Medulla oblongata (tissue), 1 donor: ENCODE measurements around the gene RERE.
A peak's percentile ranks its signal among the peaks of the same experiment; 100 is the strongest.

ENCODE experiments used
- DNase-seq: peaks from one replicate; pipeline ENCODE4 v3.0.0-alpha.2; 2015; ENCODE audit errors: extremely low spot score

Gene RERE

DNA sequence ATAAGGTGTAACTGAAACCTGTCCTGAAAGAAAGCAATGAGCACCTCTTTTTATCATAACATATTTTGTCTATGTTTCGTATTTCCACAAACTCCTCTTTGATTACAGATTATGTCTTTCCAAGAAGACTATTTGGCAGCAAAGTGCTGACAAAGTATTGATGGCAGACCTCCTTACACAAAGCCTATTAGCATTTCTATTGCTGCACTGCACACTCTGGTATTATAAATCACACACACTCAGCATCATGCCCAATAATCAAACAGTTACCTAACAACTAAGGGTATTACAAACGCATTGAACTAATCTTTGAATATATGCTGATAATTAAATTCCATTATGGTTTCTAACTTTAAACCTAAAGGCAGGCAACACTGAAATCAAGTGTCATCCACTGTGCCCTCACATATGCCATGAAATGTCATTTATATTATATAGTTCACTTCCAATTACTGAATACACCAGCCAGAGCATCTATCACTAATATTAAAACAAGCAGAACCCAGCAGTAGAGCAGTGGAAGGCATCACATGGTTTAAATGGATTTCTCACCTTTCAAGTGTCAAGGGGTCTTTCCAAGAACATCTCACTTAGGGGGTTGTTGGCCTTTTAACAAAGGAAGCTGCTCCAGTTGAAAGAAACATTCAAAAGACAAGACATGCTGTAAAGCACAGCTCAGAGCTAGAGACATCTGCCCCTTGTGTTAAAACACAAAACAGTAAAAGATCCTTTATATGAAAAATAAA, 239.1 kb downstream of the RERE start:
- DNase-seq: no peak

DNA sequence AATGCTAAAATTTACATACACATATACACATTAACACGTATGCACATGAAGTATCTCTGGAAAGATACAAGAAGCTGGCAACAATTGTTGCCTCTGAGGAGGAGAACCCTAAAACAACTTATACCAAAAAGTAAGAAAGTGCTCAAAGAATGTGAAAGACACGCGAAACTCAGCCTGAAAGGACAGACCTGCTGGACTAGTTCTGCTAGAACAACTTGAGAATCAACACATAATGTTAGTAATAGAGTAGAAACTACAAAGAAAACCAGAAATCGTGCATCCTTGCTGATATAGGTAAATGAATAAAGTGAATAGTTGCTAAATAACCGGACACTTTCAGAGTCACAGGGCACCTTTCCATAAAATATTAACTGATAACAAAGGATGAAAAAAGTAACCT, 242.5 kb downstream of the RERE start:
- DNase-seq: no peak

DNA sequence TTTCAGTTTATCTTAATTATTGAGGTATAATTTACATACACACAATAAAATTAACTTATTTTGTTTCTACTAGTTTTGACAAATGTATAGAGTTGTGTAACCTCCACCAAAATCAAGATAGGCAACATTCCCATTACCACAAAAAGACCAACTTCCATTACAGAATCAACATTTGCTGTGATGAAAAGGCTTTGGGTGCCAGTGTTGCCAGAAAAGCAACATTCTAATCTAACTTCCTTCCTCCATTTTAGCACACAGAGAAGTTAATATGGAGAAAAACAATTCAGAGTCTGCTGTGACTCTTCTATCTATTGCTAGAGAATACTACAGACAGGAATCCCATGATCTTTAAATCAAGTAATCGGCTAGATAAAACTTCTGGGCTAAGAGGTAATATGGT, 245.3 kb downstream of the RERE start:
- no peak for DNase-seq

DNA sequence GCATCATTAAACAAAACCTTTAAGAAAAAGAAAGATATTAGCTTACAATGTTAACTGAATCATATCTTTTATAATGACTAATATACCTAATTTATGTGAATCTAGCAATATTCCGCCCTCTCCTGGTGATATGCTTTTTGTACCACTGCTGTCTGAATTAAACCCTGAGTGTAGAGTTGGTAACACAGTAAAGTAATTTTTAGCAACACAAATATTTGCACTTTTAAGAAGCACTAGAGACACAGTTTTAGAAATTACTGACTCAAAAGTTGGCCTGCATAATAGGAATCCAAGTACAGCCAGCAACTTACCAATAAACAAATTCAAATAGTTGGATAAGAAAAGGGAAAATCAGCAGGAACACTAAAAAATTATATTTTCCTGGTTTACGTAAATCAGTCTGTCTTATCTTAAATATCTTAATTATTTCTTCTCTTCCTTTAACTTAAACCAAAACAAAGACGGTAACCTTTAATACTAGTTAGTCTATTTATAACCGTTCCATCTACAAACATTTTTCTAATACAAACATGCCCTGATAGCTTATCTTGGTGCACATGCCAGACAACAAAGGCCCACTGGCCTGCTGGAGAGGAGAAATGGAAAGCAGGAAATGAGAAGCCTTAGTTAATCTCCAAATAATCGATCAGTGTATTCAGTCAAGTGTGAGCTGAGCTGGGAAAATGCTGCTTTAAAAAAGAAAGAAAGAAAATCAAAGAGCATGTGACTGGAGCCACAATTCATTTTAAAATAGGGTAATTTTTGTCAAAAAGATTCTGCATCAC, 246.0 kb downstream of the RERE start:
- no peak for DNase-seq

DNA sequence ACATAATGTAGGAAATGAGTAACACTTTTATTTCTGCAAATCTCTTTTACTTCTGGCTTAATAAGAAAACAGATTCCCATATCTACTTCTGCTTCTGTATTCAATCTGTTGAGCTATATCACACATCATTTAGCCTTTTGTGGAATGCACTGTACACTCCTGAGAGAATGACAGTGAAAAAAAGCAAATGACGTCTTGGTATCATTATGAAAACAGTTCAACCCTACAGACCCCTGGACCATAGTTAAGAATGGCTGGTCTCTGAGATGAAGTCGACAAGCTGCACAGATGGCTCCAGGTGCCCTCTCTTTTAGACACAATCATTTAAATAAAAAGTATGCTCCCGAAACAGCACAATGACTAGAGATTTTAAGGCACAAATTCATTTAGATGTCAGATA, 247.0 kb downstream of the RERE start:
- no peak for DNase-seq

DNA sequence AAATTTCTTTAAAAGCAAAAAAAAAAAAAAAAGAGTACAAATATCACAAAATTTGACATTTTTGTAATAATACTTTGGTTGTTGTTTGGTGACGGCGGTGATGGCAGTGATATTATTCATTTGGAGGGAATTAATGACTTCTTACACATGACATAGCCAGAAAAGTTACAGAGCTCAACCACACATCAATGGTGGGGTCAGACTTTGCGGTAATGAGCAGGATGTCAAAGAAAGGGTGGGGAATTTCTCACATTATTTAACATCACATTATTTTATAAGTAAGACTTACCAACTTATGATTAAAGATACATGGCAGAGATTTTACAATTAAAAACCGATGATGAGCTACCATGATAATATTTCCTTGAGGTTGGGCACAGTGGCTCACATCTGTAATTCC, 248.2 kb downstream of the RERE start:
- DNase-seq: no peak

DNA sequence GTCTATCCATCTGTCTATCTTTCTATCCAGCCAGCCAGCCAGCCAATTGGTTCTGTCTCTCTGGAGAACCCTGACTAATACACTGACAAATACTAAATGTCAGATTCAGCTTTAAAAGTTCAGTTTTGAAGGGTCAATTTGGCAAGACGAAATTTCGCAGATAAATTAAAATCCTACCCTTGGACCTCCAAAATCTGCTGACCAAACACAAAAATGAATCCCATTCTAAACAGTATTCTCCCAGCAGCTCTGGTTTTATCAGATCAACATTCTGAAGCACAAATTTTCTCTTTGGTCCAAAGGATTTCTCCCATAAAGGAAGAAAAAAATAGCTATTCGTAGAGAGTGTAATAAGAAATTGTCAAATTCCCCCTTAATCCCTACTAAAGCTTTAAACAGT, 248.6 kb downstream of the RERE start:
- no peak for DNase-seq

DNA sequence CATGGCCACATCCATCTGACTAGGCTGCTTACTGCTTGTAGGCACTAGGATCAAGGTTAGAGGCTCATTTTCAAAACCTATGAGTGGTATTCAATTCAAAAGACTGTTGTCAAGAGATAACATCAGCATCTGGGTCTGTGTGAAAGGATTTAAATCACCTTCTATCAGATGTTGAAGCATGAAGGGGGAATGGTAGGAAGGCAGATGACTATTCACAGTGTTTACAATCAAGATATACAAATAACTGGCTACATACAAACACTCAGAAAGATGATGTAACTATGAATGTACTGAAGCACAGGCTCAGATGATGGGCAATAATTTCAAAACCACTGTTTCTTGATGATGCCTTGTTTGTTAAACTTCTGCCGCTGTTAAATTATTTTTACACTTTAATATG, 250.3 kb downstream of the RERE start:
- no peak for DNase-seq

DNA sequence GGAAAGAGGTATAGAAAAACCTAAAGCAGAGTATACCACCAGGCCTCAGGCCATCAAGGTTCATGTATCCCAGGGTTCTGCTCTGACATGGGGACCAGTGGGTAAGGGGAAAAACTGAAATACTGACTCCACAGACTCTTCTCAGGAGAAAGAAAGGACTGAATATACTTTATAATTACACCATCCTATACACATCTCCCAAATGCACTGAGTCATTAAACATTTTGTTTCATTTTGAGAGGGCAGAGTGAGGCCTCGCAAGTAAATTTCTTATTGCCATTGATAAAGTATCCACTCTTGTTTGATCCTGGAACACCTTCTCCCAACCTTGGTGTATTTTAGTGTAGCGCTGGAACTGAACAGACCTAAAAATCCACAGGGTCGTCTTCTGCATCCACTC, 251.6 kb downstream of the RERE start:
- no peak for DNase-seq

DNA sequence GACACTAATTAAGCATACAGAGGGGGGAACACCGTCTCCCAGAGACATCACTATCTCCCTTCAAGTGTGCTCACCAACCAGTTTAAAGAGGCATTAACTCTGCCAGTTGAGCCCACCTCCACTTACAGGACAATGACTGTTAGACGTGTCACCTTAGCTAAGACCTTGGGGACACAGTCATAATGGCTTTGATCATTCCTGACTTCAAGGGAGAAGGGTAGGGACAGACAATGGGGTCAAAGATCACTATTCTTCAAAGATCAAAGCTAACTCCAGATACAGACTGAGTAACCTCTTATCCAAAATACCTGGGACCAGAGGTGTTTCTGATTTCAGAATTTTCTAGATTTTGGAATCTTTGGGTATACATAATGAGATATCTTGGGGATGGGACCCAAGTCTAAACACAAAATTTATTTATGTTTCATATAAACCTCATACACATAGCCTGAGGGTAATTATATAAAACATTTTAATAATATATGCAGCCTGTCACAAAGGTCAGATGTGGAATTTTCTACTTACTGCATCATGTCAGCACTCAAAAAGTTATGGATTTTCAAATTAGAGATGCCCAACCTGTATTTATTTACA, 253.4 kb downstream of the RERE start:
- no peak for DNase-seq

DNA sequence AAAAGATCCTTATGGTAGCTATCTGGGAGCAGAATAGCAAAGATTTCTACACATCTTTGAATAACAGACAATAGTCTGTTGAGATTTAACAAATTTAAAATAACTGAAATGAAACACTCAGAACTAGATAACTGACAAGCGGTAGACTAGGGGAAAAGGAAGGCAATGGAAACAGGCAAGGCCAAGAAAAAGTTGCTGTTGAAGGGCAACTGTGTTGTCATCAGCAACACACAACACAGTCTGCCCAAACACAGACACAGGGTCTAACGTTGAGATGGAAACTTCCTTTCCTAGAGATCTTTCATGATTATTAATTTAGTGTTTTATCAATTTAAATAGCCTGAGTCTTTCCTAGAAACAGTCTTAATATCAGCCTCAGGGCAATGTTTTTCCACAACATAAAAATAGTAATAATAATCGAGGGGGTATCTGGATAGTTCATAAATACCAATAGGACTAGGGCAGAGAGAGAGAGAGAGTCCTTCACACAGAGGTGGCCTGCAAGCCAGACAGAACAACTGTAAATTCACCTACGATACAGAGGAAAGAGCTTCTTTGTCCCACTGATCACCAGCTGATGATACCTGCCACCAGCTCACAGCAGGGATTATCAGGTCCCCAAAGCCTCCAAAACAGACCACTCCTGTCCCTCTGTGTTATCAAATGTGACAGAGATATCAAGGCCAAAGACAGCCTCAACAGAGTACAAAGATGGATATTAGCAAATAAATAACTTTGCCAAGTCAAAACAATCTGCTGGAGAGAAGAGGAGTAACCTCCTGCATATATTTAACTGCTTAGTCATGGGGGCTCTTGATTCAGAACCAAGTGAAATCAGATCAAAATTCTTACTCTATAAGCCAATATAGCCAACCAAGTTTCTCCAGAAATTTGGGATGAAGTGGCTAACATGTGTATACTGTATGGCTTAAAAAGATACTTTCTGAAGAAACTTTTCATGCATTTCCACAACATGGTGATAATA, 254.3 kb downstream of the RERE start:
- DNase-seq: no peak

DNA sequence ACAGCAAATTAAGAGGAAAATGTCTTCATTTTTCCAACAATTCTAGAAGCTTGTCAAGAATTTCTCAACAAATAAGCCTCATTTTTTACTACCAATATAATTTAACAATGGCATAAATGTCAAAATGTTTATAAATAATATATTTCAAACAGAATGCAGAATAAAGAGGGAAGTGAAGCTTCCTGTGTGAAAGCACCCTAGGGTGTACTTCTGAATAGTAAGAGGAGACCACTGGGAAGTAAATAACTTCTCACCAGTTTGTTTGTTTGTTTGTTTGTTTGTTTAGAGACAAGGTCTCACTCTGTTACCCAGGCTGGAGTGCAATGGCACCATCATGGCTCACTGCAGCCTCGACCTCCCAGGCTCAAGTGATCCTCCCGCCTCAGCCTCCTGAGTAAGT, 255.2 kb downstream of the RERE start:
- DNase-seq: no peak

DNA sequence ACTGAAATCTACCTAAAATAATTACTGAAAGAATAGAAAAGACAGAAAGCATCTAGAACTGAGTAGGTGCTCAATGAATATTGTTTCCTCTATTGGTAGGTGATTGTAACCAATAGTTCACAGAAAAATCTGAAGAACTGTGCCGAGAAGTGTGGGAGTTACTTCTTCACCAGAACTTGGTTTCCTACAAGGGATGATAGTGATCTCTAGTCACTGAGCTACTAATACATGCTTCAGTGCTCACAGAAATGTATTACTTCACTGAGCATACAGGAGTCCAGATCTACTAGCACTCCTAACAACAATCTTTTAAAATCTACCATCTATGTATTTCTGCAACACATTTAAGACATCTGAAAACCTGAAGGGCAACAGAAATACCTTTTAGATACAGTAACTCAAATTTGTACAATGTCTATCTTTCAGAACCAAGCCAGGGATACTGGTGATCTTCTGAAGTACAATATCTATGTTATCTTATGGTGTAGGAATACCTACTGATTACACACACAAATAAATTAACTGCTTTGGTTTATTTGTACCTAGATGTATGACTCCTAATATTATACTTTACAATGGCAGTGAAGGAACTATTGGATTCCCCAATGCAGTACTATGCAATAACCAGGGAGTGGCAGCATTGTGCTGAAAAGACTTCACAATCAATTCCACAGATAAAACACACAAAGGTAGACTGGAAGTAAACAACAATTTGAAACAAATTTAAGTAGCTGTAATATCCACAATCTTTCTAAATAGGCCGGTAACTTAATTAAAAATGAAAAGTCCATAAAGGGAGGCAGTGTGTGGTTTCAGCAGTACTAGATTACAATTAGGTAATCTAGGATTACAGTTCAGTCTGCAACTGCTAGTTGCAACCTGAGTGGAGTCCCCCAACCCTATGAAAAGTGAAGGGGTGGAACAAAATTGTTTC, 256.6 kb downstream of the RERE start:
- peak; percentile 82 for DNase-seq

DNA sequence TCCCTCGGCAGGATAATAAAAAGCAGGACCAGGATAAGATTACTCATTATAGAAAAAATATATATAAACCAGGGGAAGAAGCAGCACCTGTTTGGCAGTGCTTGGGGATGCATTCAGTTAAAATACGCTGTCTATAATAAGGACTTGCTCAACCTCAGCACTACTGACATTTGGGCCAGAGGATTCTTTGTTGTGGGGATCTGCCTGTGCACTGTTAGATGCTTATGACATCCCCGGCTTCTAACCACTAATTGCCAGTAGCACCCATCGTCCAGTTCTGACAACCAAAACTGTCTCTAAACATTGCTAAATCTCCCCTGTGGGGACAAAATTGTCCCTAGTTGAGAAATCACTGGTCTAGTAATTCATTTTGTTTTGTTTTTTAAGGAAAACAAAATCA, 257.4 kb downstream of the RERE start:
- DNase-seq: no peak

DNA sequence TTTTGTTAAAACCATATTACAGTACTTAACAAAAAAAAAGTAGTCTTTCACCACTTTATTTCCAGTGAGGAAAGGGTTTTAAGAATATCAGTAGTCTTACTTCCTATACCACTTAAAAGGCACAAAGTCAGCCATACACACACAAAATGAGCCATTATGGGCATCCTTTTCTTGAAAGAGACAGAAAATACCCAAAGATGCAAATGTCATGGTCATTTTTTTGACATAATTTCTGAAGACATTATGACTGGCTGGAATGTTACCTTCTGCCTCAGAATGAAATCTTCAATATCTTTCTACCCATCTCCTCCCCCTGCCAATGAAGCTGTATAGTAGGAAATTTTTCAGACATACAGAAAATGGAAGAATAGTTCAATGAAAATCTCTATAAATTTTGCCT, 261.9 kb downstream of the RERE start:
- DNase-seq: no peak

DNA sequence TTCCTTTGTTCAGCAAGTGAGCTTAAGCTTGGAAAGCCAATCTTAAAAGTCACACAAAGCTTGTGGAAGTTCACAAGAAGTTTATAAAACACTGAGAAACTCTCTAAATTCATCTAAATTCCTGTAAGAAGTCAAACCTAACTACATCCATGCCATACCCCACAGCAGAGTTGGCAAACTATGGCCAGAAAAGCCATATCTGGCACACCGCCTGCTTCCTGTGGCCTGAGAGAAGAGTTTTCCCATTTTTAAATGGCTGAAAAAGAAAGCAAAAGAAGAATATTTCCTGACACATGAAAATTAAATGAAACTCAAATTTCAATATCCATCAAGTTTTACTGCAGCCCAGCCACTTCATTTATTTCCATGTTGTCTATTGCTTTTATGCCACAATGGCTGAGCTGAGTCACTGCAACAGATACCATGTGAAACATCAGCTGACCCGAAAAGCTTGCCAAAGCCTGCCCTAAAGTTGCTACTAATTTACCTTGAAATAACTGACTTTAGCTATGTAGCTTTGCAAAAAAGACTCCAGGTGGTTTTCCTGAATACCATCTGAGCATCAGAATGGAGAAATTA, 262.4 kb downstream of the RERE start:
- DNase-seq: no peak

DNA sequence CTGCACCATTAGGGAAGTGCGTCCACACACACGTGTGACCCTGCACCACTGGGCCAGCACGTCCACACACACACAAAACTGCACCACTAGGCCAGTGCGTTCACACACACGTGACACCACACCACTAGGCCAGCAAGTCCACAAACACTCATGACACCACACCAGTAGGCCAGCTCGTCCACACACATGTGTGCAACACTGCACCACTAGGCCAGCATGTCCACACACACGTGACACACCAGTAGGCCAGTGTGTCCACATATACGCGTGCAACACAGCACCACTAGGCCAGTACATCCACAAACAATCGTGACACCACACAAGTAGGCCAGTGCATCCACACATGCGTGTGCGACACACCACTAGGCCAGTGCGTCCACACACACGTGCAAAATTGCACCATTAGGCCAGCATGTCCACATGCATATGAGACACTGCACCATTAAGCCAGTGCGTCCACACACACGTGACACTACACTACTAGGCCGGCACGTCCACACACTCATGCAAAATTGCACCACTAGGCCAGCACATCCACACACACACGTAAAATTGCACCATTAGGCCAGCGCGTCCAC, 264.5 kb downstream of the RERE start:
- no peak for DNase-seq

DNA sequence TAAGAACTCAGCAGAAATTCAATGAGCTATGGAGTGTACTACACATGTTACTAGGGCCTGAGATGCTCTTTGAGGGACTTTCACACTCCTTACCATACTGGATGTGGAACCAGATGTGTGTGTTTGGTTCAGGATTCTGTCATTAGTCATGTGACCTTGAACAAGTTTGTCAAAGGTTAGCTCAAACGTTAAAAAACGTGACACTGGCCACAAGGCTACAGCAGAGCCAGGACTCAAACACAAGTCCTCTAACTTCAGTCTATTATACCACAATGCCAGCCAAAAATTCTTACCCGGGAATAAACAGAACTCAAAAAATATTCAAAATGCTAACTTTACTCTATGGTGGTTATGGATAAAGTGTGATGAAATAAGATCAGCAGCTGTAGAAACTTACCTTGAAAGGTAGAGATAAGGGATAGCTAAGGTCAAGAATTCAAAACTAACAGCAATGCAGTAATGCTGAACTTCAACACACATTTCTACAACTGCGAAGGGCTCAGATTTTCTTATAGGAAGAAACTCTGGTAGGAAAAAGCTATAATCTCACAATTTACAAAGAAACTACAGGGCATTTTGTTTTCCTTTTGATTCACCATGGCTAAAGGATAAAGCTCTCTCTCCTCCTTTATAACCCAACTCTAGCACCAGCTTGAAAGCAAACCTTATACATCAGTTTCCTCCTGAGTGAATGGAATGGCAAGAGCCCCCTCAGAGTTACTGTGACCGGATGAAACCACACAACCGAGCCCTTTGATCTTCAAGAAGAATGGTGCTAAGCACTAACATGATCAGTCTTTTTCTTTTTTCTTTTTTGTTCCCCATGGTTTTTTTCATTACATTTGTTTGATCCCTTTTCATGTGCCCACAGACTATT, 265.6 kb downstream of the RERE start:
- DNase-seq: peak; percentile 44

DNA sequence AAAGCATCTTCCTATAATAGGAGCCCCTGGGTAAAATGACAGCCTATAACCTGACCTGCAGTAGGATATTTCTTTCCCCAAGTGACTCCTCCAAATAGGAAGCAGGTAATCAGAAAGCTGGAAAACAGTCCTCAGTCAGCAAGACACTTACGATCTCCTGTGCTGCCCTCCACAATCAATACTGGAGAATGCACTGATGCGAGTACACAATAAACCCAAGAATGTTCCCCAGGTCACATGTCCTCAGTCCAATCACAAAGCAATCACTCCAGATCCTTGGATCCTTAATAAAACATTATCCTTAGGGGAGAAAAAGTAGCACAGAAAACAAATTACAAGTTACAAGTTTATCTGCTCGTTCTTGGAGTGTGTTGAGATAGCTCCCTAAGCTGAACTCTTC, 266.4 kb downstream of the RERE start:
- no peak for DNase-seq
